Measurements from ENCODE around the gene GJA1.

- TF ChIP-seq CTCF (conservative IDR thresholded peaks at IDR 0.05) (no peak), EZH2 (IDR thresholded peaks at IDR 0.05; ENCODE audit: low read depth) (no peak)
Measured at GRCh38 chr6:121413879-121414278, 21.6 kb upstream of the GJA1 start.
